SU-DHL-6 (cell line): Measurements from ENCODE around the gene OPN1MW3.
"Not testable (repeated sequence)": the region's sequence is repeated elsewhere in the genome, so short reads cannot be mapped to it uniquely, and the experiment has no call there.

Experiments used
- CTCF ChIP-seq: fragments of 200-600 bp; sonication (generic); IDR thresholded peaks from one replicate; pipeline ENCODE4 v1.5.1; 2017; ENCODE audit warnings: antibody characterized with exemption, mild to moderate bottlenecking, low read length, moderate library complexity; ENCODE audit not compliant: insufficient read depth, poor library complexity, severe bottlenecking
- EZH2phosphoT487 ChIP-seq: fragments of 200-600 bp; sonication (generic), shearing (Covaris generic); conservative IDR thresholded peaks from 2 replicates; pipeline ENCODE4 v1.6.1; 2018; ENCODE audit warnings: mild to moderate bottlenecking, antibody characterized with exemption, low read length, moderate library complexity, mixed read lengths

GRCh38 chrX:154257282-154257681 is at the start of gene OPN1MW3:
- not testable (repeated sequence) for TF ChIP-seq CTCF, EZH2phosphoT487
